ENCODE results near the gene RAET1G.
"Not testable (repeated sequence)": the region's sequence is repeated elsewhere in the genome, so short reads cannot be mapped to it uniquely, and the experiment has no call there.

Gene RAET1G

GRCh38 chr6:149922091-149922490, 830 bp downstream of the RAET1G start:
- not testable (repeated sequence) for H3K9me3 ChIP-seq (ENCODE audit: control insufficient read depth, insufficient read depth, low read length); H3K36me3 ChIP-seq (ENCODE audit: control insufficient read depth, insufficient read depth, low read length); H3K4me1 ChIP-seq (ENCODE audit: control insufficient read depth, insufficient read depth, low read length); H3K9ac ChIP-seq (ENCODE audit: low read depth, low read length); H3K27ac ChIP-seq (ENCODE audit: low read depth, low read length)
- Histone ChIP-seq H3K27me3 (ENCODE audit: control insufficient read depth, insufficient read depth, low read length) (peaks cover 84% of the 10 kb centered on the region), H3K4me3 (ENCODE audit: low read depth, low read length) (peak overlapping the region; percentile 67)

- Histone ChIP-seq H3K36me3 (ENCODE audit: control insufficient read depth, insufficient read depth, low read length) (no peaks in the 10 kb centered on the region), H3K9ac (ENCODE audit: low read depth, low read length) (no peak overlapping the region), H3K9me3 (ENCODE audit: control insufficient read depth, insufficient read depth, low read length) (no peaks in the 10 kb centered on the region), H3K27ac (ENCODE audit: low read depth, low read length) (no peak overlapping the region), H3K27me3 (ENCODE audit: control insufficient read depth, insufficient read depth, low read length) (peaks cover 78% of the 10 kb centered on the region), H3K4me1 (ENCODE audit: control insufficient read depth, insufficient read depth, low read length) (no peaks in the 10 kb centered on the region), H3K4me3 (ENCODE audit: low read depth, low read length) (no peak overlapping the region)
These were observed 1.6 kb downstream of the RAET1G start for GRCh38 chr6:149921361-149921760.

DNA sequence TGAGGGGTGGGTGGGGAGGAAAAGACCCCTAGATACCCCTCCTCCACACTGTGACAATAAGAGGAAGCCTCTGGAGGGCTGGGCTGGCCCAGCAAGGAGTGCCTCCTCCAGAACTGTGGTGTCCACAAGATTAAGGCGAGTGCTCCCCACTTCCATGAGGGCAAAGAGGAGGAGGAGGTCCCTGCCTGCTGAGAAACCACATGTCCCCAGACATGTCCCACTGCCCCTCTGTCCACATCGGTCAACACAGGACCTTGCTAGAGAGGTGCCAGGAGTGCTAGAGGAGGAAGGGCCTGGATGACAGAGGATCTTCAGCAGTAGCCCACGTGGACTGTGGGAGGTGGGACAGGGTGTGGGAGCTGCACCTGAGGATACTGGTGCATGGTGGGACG, 3.1 kb downstream of the RAET1G start:
- no peaks in the 10 kb centered on the region for H3K4me1 ChIP-seq (ENCODE audit: control insufficient read depth, insufficient read depth, low read length)
- H3K36me3 ChIP-seq (ENCODE audit: control insufficient read depth, insufficient read depth, low read length), result no peaks in the 10 kb centered on the region
- peaks cover 63% of the 10 kb centered on the region for H3K27me3 ChIP-seq (ENCODE audit: control insufficient read depth, insufficient read depth, low read length)
- no peak overlapping the region for H3K4me3 ChIP-seq (ENCODE audit: low read depth, low read length)
- no peak overlapping the region for H3K27ac ChIP-seq (ENCODE audit: low read depth, low read length)
- H3K9ac ChIP-seq (ENCODE audit: low read depth, low read length), result no peak overlapping the region
- H3K9me3 ChIP-seq (ENCODE audit: control insufficient read depth, insufficient read depth, low read length), result no peaks in the 10 kb centered on the region

DNA sequence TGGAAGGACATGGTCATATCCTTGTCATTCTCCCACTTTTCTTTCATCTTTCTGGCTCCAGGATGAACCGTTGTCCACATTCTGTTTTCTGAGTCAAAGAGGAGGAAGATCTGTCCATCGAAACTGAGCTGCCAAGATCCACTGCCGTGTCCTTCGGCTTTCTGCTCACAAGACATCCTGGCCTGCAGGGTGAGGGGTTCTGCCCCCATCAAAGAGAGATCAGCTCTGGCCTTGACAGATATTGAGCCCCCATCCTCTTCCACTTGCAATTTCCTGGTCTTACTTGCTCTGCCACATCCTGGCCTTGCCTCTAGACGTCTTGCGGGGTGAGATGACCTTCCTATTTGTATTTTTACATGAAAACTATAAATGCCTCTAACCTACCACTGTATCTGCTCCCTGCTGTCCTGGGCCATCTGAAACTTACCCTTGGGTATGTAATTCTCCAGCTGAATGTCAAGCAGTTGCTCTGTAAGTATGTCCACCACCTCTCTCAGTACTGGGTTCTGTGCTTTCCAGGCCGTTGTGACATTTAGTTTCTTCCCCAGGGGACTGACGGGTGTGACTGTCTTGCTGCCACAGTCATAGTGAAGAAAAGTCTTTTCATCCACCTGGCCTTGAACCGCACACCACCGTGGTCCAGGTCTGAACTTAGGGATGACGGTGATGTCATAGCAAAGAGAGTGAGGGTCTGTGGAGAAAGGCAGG, 3.6 kb downstream of the RAET1G start:
- not testable (repeated sequence) for H3K9me3 ChIP-seq (ENCODE audit: control insufficient read depth, insufficient read depth, low read length); H3K27ac ChIP-seq (ENCODE audit: low read depth, low read length); H3K4me3 ChIP-seq (ENCODE audit: low read depth, low read length); H3K36me3 ChIP-seq (ENCODE audit: control insufficient read depth, insufficient read depth, low read length); H3K9ac ChIP-seq (ENCODE audit: low read depth, low read length); H3K4me1 ChIP-seq (ENCODE audit: control insufficient read depth, insufficient read depth, low read length)
- H3K27me3 ChIP-seq (ENCODE audit: control insufficient read depth, insufficient read depth, low read length), result peaks cover 57% of the 10 kb centered on the region

GRCh38 chr6:149918151-149918905, 4.6 kb downstream of the RAET1G start:
- Histone ChIP-seq H3K9ac (ENCODE audit: low read depth, low read length) (no peak overlapping the region), H3K4me3 (ENCODE audit: low read depth, low read length) (no peak overlapping the region), H3K27ac (ENCODE audit: low read depth, low read length) (no peak overlapping the region), H3K27me3 (ENCODE audit: control insufficient read depth, insufficient read depth, low read length) (peaks cover 51% of the 10 kb centered on the region), H3K4me1 (ENCODE audit: control insufficient read depth, insufficient read depth, low read length) (no peaks in the 10 kb centered on the region), H3K36me3 (ENCODE audit: control insufficient read depth, insufficient read depth, low read length) (no peaks in the 10 kb centered on the region), H3K9me3 (ENCODE audit: control insufficient read depth, insufficient read depth, low read length) (no peaks in the 10 kb centered on the region)

DNA sequence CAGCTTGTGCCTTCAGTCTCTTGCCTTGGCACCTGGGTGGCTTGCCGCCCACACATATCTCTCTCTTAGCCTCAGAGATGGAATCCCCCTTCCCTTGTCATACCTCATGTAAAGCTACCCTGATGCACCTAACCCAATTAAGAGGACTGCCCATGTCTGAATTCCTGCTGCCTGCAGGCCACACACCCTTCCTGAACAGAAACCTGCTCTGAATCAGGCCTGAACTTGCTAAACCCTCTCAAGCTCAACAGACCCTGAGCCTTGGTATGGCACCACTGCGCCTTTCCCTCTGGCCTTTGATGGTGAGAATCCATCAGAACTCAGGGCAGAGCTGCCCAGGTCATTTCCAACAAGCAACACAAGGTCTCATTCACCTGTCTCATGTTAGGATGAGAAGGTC, 5.2 kb downstream of the RAET1G start:
- Histone ChIP-seq H3K9me3 (ENCODE audit: control insufficient read depth, insufficient read depth, low read length) (no peaks in the 10 kb centered on the region), H3K27me3 (ENCODE audit: control insufficient read depth, insufficient read depth, low read length) (peaks cover 45% of the 10 kb centered on the region), H3K36me3 (ENCODE audit: control insufficient read depth, insufficient read depth, low read length) (no peaks in the 10 kb centered on the region), H3K27ac (ENCODE audit: low read depth, low read length) (no peak overlapping the region), H3K4me3 (ENCODE audit: low read depth, low read length) (no peak overlapping the region), H3K4me1 (ENCODE audit: control insufficient read depth, insufficient read depth, low read length) (no peaks in the 10 kb centered on the region), H3K9ac (ENCODE audit: low read depth, low read length) (no peak overlapping the region)

DNA sequence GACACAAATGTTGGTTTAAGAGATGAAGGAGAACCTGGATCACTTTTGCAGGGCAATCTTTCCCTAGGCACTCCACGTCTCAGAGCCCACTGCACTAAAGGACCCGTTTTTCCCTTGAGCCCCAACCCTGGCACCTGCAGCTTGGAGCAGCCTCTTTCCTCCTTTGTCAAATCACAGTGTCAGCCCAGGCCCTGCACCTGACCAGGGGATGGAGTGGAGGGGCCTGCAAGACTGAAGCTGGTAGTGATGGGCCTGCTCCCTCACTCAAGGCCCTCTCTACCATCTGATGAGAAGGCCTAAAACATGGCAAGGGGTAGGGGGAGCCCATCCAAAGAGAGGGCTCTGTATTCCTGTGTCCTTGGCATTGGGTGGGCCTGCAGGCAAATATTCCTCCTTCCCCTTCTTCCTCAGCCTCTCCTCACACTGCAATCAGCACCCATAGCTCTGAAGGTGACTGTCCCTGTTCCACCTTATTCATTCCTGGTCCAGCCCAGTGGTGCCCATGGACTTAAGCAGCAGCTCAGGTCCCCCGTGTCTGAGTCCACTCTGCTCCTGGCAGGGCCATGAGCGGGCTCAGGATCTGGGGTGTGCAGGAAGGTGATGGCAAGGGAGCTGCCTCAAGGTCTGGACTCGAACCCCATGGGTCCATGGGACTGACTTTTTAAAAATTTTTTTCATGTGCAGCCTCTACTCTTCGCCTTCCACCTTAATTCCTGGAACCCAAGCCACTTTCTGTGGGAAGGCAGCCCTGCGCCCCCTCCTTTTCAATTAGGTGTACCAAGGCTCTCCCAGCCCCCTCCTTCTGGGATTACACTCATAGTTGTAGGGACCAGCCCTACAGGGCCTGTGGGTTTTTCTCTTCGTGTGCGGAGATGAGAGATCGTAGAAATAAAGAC, 6.7 kb downstream of the RAET1G start:
- Histone ChIP-seq H3K4me3 (ENCODE audit: low read depth, low read length) (no peak overlapping the region), H3K9me3 (ENCODE audit: control insufficient read depth, insufficient read depth, low read length) (no peaks in the 10 kb centered on the region), H3K4me1 (ENCODE audit: control insufficient read depth, insufficient read depth, low read length) (no peaks in the 10 kb centered on the region), H3K9ac (ENCODE audit: low read depth, low read length) (no peak overlapping the region), H3K27ac (ENCODE audit: low read depth, low read length) (no peak overlapping the region), H3K36me3 (ENCODE audit: control insufficient read depth, insufficient read depth, low read length) (no peaks in the 10 kb centered on the region), H3K27me3 (ENCODE audit: control insufficient read depth, insufficient read depth, low read length) (peaks cover 30% of the 10 kb centered on the region)

DNA sequence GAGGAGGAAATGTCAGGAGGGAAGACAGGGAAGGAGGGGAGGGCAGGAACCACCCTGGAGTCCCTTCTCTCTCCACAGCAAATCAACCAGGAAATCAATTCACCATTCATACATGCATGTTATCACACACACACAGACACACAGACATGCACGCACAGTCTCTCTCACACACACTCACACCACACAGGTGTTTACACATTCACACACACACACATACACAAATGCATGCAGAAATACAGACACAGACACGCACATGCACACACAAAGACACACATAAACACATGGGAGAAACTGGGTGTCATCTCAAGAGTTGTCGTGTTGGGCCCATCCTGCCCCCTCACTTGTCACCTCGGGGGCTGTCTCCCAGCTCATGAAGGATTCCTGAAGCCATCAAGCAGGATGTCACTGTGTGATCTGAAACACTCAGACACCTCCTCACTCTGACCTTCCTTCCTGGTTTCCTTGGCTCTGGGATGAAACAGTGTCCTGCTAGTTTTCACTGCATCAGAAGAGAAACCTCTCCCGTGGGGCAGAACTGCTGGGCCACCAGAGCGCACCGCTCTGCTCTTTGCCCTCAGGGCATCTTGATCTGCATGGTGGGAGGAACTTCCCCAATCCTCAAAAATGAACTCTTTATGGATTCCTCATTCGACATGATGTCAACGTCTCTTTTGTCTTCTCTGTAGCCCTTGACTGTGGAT, 9.2 kb downstream of the RAET1G start:
- Histone ChIP-seq H3K9ac (ENCODE audit: low read depth, low read length) (no peak overlapping the region), H3K9me3 (ENCODE audit: control insufficient read depth, insufficient read depth, low read length) (no peaks in the 10 kb centered on the region), H3K36me3 (ENCODE audit: control insufficient read depth, insufficient read depth, low read length) (no peaks in the 10 kb centered on the region), H3K4me1 (ENCODE audit: control insufficient read depth, insufficient read depth, low read length) (no peaks in the 10 kb centered on the region), H3K27me3 (ENCODE audit: control insufficient read depth, insufficient read depth, low read length) (peaks cover 12% of the 10 kb centered on the region; the same call in 1 of the 2 replicates), H3K27ac (ENCODE audit: low read depth, low read length) (no peak overlapping the region), H3K4me3 (ENCODE audit: low read depth, low read length) (no peak overlapping the region)

DNA sequence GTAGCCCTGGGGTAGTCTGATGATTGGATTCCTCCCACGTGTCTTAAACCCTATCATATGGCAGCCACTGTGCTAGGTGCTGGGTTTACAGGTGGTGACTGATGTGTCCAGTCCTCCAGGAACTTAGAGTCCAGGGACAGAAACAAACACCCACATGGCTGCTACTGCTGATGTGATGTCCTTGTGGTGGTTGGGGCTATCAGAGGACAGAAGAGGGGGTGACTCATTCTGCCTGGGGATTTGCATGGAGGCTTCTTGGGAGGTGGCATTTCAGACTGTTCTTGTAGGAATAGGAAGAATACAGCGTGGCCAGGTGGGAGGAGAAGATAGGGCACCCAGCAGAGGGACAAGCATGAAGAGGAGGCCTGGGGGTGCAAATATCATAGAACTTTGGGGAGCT, 9.8 kb downstream of the RAET1G start:
- H3K4me3 ChIP-seq (ENCODE audit: low read depth, low read length), result no peak overlapping the region
- no peaks in the 10 kb centered on the region for H3K4me1 ChIP-seq (ENCODE audit: control insufficient read depth, insufficient read depth, low read length)
- no peak overlapping the region for H3K27ac ChIP-seq (ENCODE audit: low read depth, low read length)
- peaks cover 7% of the 10 kb centered on the region; the same call in 1 of the 2 replicates for H3K27me3 ChIP-seq (ENCODE audit: control insufficient read depth, insufficient read depth, low read length)
- no peaks in the 10 kb centered on the region; the same call in 1 of the 2 replicates for H3K9me3 ChIP-seq (ENCODE audit: control insufficient read depth, insufficient read depth, low read length)
- no peak overlapping the region for H3K9ac ChIP-seq (ENCODE audit: low read depth, low read length)
- H3K36me3 ChIP-seq (ENCODE audit: control insufficient read depth, insufficient read depth, low read length), result no peaks in the 10 kb centered on the region

- H3K36me3 ChIP-seq (ENCODE audit: control insufficient read depth, insufficient read depth, low read length); H3K4me3 ChIP-seq (ENCODE audit: low read depth, low read length): not testable (repeated sequence)
These were observed 10.2 kb downstream of the RAET1G start for GRCh38 chr6:149912680-149913079.

More at GRCh38 chr6:149912680-149913079, 10.2 kb downstream of the RAET1G start:
- not testable (repeated sequence) for H3K27ac ChIP-seq (ENCODE audit: low read depth, low read length); H3K9ac ChIP-seq (ENCODE audit: low read depth, low read length); H3K4me1 ChIP-seq (ENCODE audit: control insufficient read depth, insufficient read depth, low read length); H3K9me3 ChIP-seq (ENCODE audit: control insufficient read depth, insufficient read depth, low read length); H3K27me3 ChIP-seq (ENCODE audit: control insufficient read depth, insufficient read depth, low read length)
